MCF 10A (cell line): ENCODE results near the gene PSMG1. TPM values are rescaled to one million over a fixed set of nuclear protein-coding genes. Genes with fewer than 3 reads are reported as not detected.

Experiments
- BruUV-seq: library from RNA; stranded (reverse); fragments of 400-500 nt; replicated peaks from 2 replicates; lab custom pipeline; 2021; lab: Mats Ljungman, UMichigan
- CTCF ChIA-PET: fragments of 300-600 bp; sonication (Branson Sonifier 250); formaldehyde crosslinking; extraction: SDS; loops from one replicate; lab custom pipeline; 2021; ENCODE audit warnings: antibody characterized with exemption, inconsistent platforms; lab: Yijun Ruan, JAX
- POLR2A ChIA-PET: fragments of 300-600, 350-650 bp; sonication (Branson Sonifier 250); formaldehyde crosslinking; extraction: SDS; loops from one replicate; lab custom pipeline; 2020; ENCODE audit warnings: antibody characterized with exemption, inconsistent platforms; lab: Yijun Ruan, JAX
- DNase-seq: peaks from one replicate; pipeline ENCODE4 v3.0.0-alpha.2; 2018; ENCODE audit not compliant: unreplicated experiment
- H3K27ac Mint-ChIP-seq: one replicate; pipeline ENCODE4 v1.8.0; 2022; ENCODE audit warnings: mild to moderate bottlenecking, low read depth, mixed read lengths; ENCODE audit not compliant: unreplicated experiment
- H3K27me3 Mint-ChIP-seq: one replicate; pipeline ENCODE4 v1.8.0; 2022; ENCODE audit warnings: mixed read lengths; ENCODE audit not compliant: insufficient read depth, unreplicated experiment
- H3K36me3 Mint-ChIP-seq: one replicate; pipeline ENCODE4 v1.8.0; 2022; ENCODE audit warnings: mild to moderate bottlenecking, moderate library complexity, mixed read lengths; ENCODE audit not compliant: insufficient read depth, unreplicated experiment
- H3K4me1 Mint-ChIP-seq: one replicate; pipeline ENCODE4 v1.8.0; 2022; ENCODE audit warnings: mixed read lengths; ENCODE audit not compliant: insufficient read depth, unreplicated experiment
- H3K4me3 Mint-ChIP-seq: one replicate; pipeline ENCODE4 v1.8.0; 2022; ENCODE audit warnings: mild to moderate bottlenecking, moderate library complexity, mixed read lengths; ENCODE audit not compliant: unreplicated experiment
- H3K9me3 Mint-ChIP-seq: one replicate; pipeline ENCODE4 v1.8.0; 2022; ENCODE audit warnings: mixed read lengths; ENCODE audit not compliant: unreplicated experiment
- intact Hi-C: fragments of 100-400 bp; cut with micrococcal nuclease; formaldehyde crosslinking; loops from 2 replicates; pipeline ENCODE4 v1.14.1; 2022
- total RNA-seq: library from RNA; stranded (reverse); gene quantifications from 2 replicates; pipeline ENCODE4 v1.2.3, GENCODE V29; 2022
- TF ChIP-seq, protein P1 (sequence below): fragments of 200-600 bp; IDR thresholded peaks from one replicate; pipeline ENCODE4 v1.8.0; 2022; ENCODE audit warnings: antibody characterized with exemption, mild to moderate bottlenecking; ENCODE audit not compliant: unreplicated experiment

The PSMG1 gene
- total RNA-seq, 1 experiment from 2014 or later = 116 TPM

DNA sequence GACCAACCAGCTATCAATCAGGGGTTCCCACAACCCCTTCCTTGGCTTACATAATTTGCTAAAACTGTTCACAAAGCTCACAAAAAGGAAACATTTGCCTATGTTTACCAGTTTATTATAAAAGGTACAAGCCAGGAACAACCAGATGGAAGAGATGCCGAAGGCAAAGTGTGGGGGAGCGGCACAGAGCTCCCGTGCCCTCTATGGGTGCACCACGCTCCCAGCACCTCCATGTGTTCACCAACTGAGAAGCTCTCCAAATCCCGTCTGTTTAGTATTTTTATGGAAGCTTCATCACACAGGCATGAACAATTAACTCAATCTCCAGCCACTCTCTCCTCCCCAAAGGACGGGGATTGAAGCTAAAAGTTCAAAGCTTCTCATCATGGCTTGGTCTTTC lies 32.9 kb downstream of the PSMG1 start:
- Mint-ChIP-seq H3K4me1 (no peaks in the 10 kb centered on the region), H3K27me3 (no peaks in the 10 kb centered on the region), H3K36me3 (no peaks in the 10 kb centered on the region), H3K27ac (no peak overlapping the region), H3K9me3 (no peaks in the 10 kb centered on the region), H3K4me3 (no peak overlapping the region)
- intact Hi-C loops = no loop called here
- TF ChIP-seq, protein P1, sequence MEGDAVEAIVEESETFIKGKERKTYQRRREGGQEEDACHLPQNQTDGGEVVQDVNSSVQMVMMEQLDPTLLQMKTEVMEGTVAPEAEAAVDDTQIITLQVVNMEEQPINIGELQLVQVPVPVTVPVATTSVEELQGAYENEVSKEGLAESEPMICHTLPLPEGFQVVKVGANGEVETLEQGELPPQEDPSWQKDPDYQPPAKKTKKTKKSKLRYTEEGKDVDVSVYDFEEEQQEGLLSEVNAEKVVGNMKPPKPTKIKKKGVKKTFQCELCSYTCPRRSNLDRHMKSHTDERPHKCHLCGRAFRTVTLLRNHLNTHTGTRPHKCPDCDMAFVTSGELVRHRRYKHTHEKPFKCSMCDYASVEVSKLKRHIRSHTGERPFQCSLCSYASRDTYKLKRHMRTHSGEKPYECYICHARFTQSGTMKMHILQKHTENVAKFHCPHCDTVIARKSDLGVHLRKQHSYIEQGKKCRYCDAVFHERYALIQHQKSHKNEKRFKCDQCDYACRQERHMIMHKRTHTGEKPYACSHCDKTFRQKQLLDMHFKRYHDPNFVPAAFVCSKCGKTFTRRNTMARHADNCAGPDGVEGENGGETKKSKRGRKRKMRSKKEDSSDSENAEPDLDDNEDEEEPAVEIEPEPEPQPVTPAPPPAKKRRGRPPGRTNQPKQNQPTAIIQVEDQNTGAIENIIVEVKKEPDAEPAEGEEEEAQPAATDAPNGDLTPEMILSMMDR = no peak
- ChIA-PET POLR2A (interaction anchor here (0.7 kb wide), 1 partner anchor 341 kb away, joined by 3 read pairs; no protein-coding TSS in a partner anchor), CTCF (interaction anchor here (0.6 to 2.0 kb wide), 4 partner anchors 12 to 1794 kb away, joined by 3 to 8 read pairs (median 3); no protein-coding TSS in a partner anchor)
- BruUV-seq = no TSS peak
- no peak for DNase-seq

DNA sequence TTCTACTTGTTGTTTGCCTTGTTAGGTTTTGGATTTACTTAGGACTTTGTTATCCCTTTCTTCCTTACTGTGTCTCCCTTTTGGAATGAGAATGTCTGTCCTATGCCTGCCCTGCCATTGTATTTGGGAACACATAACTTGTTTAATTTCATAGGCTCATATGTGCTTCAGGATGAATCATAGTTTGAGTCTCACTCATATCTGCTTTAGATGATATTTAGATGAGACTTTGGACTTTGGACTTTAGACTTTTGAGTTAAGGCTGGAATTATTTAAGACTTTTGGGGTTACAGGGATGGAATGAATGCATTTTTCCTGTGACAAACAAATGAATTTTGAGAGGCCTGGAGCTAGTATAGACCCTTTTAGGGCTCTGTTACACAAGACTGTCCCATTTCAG lies 33.4 kb downstream of the PSMG1 start:
- no peak for DNase-seq
- intact Hi-C loops = no loop called here
- no peaks in the 10 kb centered on the region for H3K9me3 Mint-ChIP-seq
- ChIA-PET POLR2A (interaction anchor here (0.7 kb wide), 1 partner anchor 340 kb away, joined by 3 read pairs; no protein-coding TSS in a partner anchor), CTCF (interaction anchor here (0.6 to 2.0 kb wide), 3 partner anchors 12 to 1793 kb away, joined by 3 to 8 read pairs (median 3); no protein-coding TSS in a partner anchor)
- no peaks in the 10 kb centered on the region for H3K36me3 Mint-ChIP-seq
- no peaks in the 10 kb centered on the region for H3K4me1 Mint-ChIP-seq
- BruUV-seq = no TSS peak
- no peak overlapping the region for H3K4me3 Mint-ChIP-seq
- TF ChIP-seq, protein P1 = no peak
- no peaks in the 10 kb centered on the region for H3K27me3 Mint-ChIP-seq
- H3K27ac Mint-ChIP-seq = no peak overlapping the region

DNA sequence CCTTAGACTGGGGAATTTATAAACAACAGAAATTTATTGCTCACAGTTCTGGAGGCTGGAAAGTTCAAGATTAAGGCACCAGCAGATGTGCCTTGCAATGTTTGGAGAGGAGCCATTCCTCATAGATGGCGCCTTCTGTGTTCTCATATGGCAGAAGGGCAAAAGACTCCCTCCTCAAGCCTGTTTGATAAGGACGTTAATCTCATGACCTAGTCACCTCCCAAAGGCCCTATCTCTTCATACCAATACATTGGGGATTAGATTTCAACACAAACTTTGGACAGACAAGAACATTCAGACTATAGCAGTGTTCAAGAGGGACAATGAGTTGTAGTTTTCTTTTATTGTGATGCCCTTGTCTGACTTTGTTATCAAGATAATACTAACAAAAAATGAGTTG lies 34.3 kb downstream of the PSMG1 start:
- ChIA-PET CTCF (interaction anchor here (1.0 kb wide), 1 partner anchor 436 kb away, joined by 3 read pairs; no protein-coding TSS in a partner anchor), POLR2A (no interaction called here)
- TF ChIP-seq, protein P1 = no peak
- H3K4me3 Mint-ChIP-seq = no peak overlapping the region
- intact Hi-C loops = no loop called here
- H3K27me3 Mint-ChIP-seq = no peaks in the 10 kb centered on the region
- no peak overlapping the region for H3K27ac Mint-ChIP-seq
- no peaks in the 10 kb centered on the region for H3K36me3 Mint-ChIP-seq
- H3K4me1 Mint-ChIP-seq = no peaks in the 10 kb centered on the region
- BruUV-seq = no TSS peak
- DNase-seq = no peak
- no peaks in the 10 kb centered on the region for H3K9me3 Mint-ChIP-seq

DNA sequence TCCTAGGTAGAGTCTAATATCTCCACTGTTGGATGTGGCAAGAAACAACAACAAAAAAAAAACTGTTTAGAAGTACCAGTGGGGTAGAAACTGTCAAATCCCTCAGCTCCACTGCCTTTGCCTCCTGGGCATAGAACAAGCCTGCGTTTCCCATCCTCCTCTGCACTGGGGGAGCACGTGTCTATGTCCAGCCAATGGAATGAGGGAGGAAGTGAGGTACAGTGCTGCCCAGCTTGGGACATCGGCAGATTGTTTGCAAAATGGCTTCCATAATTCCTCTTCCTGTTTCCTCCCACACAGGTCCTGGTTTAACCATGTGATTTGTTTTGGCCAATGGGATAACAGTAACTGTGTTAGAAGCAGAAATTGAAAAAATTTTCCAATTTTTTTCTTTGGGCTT lies 39.1 kb downstream of the PSMG1 start:
- Mint-ChIP-seq H3K36me3 (no peaks in the 10 kb centered on the region), H3K9me3 (no peaks in the 10 kb centered on the region), H3K27me3 (no peaks in the 10 kb centered on the region), H3K4me1 (no peaks in the 10 kb centered on the region), H3K27ac (no peak overlapping the region), H3K4me3 (no peak overlapping the region)
- POLR2A ChIA-PET = interaction anchor here (1.0 kb wide), 1 partner anchor 337 kb away, joined by 3 read pairs; no protein-coding TSS in a partner anchor
- DNase-seq = no peak
- CTCF ChIA-PET = interaction anchor here (0.6 to 1.9 kb wide), 6 partner anchors 33 to 758 kb away, joined by 3 to 6 read pairs (median 3); no protein-coding TSS in a partner anchor
- intact Hi-C loops = no loop called here
- TF ChIP-seq, protein P1 = no peak
- no TSS peak for BruUV-seq
